ENCODE results near the gene KCNK3. TPM values are rescaled to one million over a fixed set of nuclear protein-coding genes. Genes with fewer than 3 reads are reported as not detected.

KCNK3 gene
- total RNA-seq, 2 experiments from 2014 or later, result not detected

DNA sequence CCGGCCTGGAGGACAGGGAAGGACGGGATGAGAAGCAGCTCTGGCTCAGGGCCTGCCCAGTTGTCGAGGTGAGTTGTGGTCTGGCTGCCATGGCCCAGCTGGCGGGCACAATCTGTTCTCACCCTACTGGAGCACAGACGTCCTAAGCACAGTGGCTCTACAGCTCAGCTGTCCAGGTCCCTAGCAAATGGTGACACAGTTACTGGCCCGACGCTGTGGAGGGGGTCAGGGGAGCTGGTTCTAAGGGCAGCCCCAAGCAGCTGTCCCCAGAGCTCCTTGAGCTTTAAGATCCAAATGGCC, 32.9 kb downstream of the KCNK3 start:
- ChIA-PET POLR2A (no interaction called here), CTCF (ENCODE audit: unreplicated experiment) (no interaction called here)
- no peak overlapping the region for H2AFZ ChIP-seq (ENCODE audit: low read length)
- H3K4me2 ChIP-seq (ENCODE audit: low read length), result no peak overlapping the region
- no peaks in the 10 kb centered on the region for H4K20me1 ChIP-seq (ENCODE audit: insufficient read depth, low read length)
- no peaks in the 10 kb centered on the region for H3K79me2 ChIP-seq (ENCODE audit: insufficient read depth, low read depth, low read length)
- no peaks in the 10 kb centered on the region for H3K9me2 ChIP-seq (ENCODE audit: insufficient read depth, low read length)
- BruUV-seq (replicated peaks), result no TSS peak
- H3K4me3 ChIP-seq (ENCODE audit: low read depth, low read length, poor library complexity, severe bottlenecking), result no peak overlapping the region
- no peak overlapping the region for H3K27ac ChIP-seq (ENCODE audit: low read depth, low read length, poor library complexity, severe bottlenecking)
- H3K4me1 ChIP-seq (ENCODE audit: insufficient read depth, low read length, poor library complexity, severe bottlenecking), result no peaks in the 10 kb centered on the region
- no peaks in the 10 kb centered on the region for H3K9me3 ChIP-seq (ENCODE audit: low read length)
- intact Hi-C loops (cut with micrococcal nuclease; ENCODE audit: unreplicated experiment), result no loop called here
- no peak for TF ChIP-seq EZH2phosphoT487 (IDR thresholded peaks at IDR 0.05; ENCODE audit: borderline replicate concordance, low read depth, low read length)
- no peak for TF ChIP-seq CTCF (conservative IDR thresholded peaks at IDR 0.05; ENCODE audit: low read length)
- DNase-seq (ENCODE audit: low spot score), result no peak
- no peaks in the 10 kb centered on the region for H3K36me3 ChIP-seq (ENCODE audit: insufficient read depth, low read length)

DNA sequence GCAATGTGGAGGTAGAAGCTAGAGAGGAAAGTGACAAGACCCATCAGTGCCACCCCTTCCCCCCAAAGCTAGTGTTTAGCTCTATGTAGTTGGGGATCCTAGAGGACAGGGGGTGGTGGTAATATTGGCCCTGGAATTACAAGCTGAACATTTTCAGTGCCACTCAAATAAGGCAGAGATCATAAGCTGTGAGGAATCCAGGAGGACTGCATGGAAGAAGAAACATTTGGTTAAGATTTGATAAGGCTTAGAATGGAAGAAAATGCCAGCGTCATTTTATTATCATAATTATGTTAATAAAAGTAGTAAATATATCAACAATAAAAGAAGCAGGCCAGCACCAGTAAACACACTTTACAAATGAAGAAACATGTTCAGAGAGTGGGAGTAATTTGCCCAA, 33.7 kb downstream of the KCNK3 start:
- Histone ChIP-seq H3K36me3 (ENCODE audit: insufficient read depth, low read length) (no peaks in the 10 kb centered on the region), H3K4me3 (ENCODE audit: low read depth, low read length, poor library complexity, severe bottlenecking) (no peak overlapping the region), H2AFZ (ENCODE audit: low read length) (no peak overlapping the region), H3K4me1 (ENCODE audit: insufficient read depth, low read length, poor library complexity, severe bottlenecking) (no peaks in the 10 kb centered on the region), H3K9me3 (ENCODE audit: low read length) (no peaks in the 10 kb centered on the region), H3K9me2 (ENCODE audit: insufficient read depth, low read length) (no peaks in the 10 kb centered on the region), H4K20me1 (ENCODE audit: insufficient read depth, low read length) (no peaks in the 10 kb centered on the region), H3K4me2 (ENCODE audit: low read length) (no peak overlapping the region), H3K79me2 (ENCODE audit: insufficient read depth, low read depth, low read length) (no peaks in the 10 kb centered on the region), H3K27ac (ENCODE audit: low read depth, low read length, poor library complexity, severe bottlenecking) (no peak overlapping the region)
- TF ChIP-seq CTCF (conservative IDR thresholded peaks at IDR 0.05; ENCODE audit: low read length) (no peak), EZH2phosphoT487 (IDR thresholded peaks at IDR 0.05; ENCODE audit: borderline replicate concordance, low read depth, low read length) (no peak)
- no peak for DNase-seq (ENCODE audit: low spot score)
- CTCF ChIA-PET (ENCODE audit: unreplicated experiment), result no interaction called here
- intact Hi-C loops (cut with micrococcal nuclease; ENCODE audit: unreplicated experiment), result no loop called here
- BruUV-seq (replicated peaks), result no TSS peak
- POLR2A ChIA-PET, result interaction anchor here (0.6 to 0.7 kb wide), 2 partner anchors 173 to 485 kb away, joined by 3 read pairs; no protein-coding TSS in a partner anchor

- TF ChIP-seq CTCF (conservative IDR thresholded peaks at IDR 0.05; ENCODE audit: low read length) (no peak), EZH2phosphoT487 (IDR thresholded peaks at IDR 0.05; ENCODE audit: borderline replicate concordance, low read depth, low read length) (no peak)
- intact Hi-C loops (cut with micrococcal nuclease; ENCODE audit: unreplicated experiment), result no loop called here
- Histone ChIP-seq H3K79me2 (ENCODE audit: insufficient read depth, low read depth, low read length) (no peaks in the 10 kb centered on the region), H3K9me2 (ENCODE audit: insufficient read depth, low read length) (no peaks in the 10 kb centered on the region), H2AFZ (ENCODE audit: low read length) (no peak overlapping the region), H4K20me1 (ENCODE audit: insufficient read depth, low read length) (no peaks in the 10 kb centered on the region), H3K9me3 (ENCODE audit: low read length) (no peaks in the 10 kb centered on the region), H3K4me1 (ENCODE audit: insufficient read depth, low read length, poor library complexity, severe bottlenecking) (no peaks in the 10 kb centered on the region), H3K4me2 (ENCODE audit: low read length) (no peak overlapping the region), H3K36me3 (ENCODE audit: insufficient read depth, low read length) (no peaks in the 10 kb centered on the region), H3K27ac (ENCODE audit: low read depth, low read length, poor library complexity, severe bottlenecking) (no peak overlapping the region), H3K4me3 (ENCODE audit: low read depth, low read length, poor library complexity, severe bottlenecking) (no peak overlapping the region)
- POLR2A ChIA-PET, result no interaction called here
- CTCF ChIA-PET (ENCODE audit: unreplicated experiment), result no interaction called here
- BruUV-seq (replicated peaks), result no TSS peak
- no peak for DNase-seq (ENCODE audit: low spot score)
Measured at GRCh38 chr2:26727641-26728561, 35.4 kb downstream of the KCNK3 start.
